Natural killer cell (primary cell): ENCODE measurements around the gene RPRD1B. TPM values are rescaled to one million over a fixed set of nuclear protein-coding genes. Genes with fewer than 3 reads are reported as not detected.

Experiments
- ATAC-seq, 3 donors: fragments of 150-1000 bp in 2 of 3; fragments of 200-7000 bp in 1 of 3; cut with Tn5 transposase; 1 replicate in 1 of 3; 2 replicates in 2 of 3; pipeline ENCODE4 v1.10.0; 2021; ENCODE audit warnings: mild to moderate bottlenecking in 2 of 3, moderate library complexity in 2 of 3
- DNase-seq, 2 donors: peaks; one replicate each; pipeline versions ENCODE4 v3.0.0 to v3.0.0-alpha.2; 2013 to 2021; ENCODE audit warnings: mixed read lengths in 1 of 2
- H3K27ac ChIP-seq: one replicate; pipeline ENCODE4 v1.5.1; 2013; ENCODE audit warnings: mild to moderate bottlenecking, low read length
- H3K27me3 ChIP-seq: one replicate; pipeline ENCODE4 v1.6.1; 2013; ENCODE audit warnings: low read length; ENCODE audit not compliant: control insufficient read depth, insufficient read depth
- H3K36me3 ChIP-seq: one replicate; pipeline ENCODE4 v1.6.1; 2013; ENCODE audit warnings: low read length; ENCODE audit not compliant: control insufficient read depth, insufficient read depth
- H3K4me1 ChIP-seq: one replicate; pipeline ENCODE4 v1.6.1; 2013; ENCODE audit warnings: low read length; ENCODE audit not compliant: control insufficient read depth, insufficient read depth
- H3K4me3 ChIP-seq: one replicate; pipeline ENCODE4 v1.5.1; 2013; ENCODE audit warnings: low read length
- H3K9me3 ChIP-seq: one replicate; pipeline ENCODE4 v1.6.1; 2013; ENCODE audit warnings: low read length; ENCODE audit not compliant: control insufficient read depth, insufficient read depth
- H3K27ac Mint-ChIP-seq, 2 donors: one replicate each; pipeline ENCODE4 v1.8.0; 2022; ENCODE audit warnings: mild to moderate bottlenecking in 2 of 2, mixed read lengths in 2 of 2, moderate library complexity in 1 of 2
- H3K27me3 Mint-ChIP-seq, 2 donors: one replicate each; pipeline ENCODE4 v1.8.0; 2022; ENCODE audit warnings: low read depth in 2 of 2, mixed read lengths in 2 of 2
- H3K36me3 Mint-ChIP-seq: one replicate; pipeline ENCODE4 v1.8.0; 2022; ENCODE audit warnings: mixed read lengths
- H3K4me1 Mint-ChIP-seq, 2 donors: one replicate each; pipeline ENCODE4 v1.8.0; 2022; ENCODE audit warnings: mixed read lengths in 2 of 2
- H3K4me3 Mint-ChIP-seq: one replicate; pipeline ENCODE4 v1.8.0; 2022; ENCODE audit warnings: mild to moderate bottlenecking, moderate library complexity, mixed read lengths
- H3K9me3 Mint-ChIP-seq, 2 donors: one replicate each; pipeline ENCODE4 v1.8.0; 2022; ENCODE audit warnings: mixed read lengths in 2 of 2
- CTCF ChIP-seq: fragments of 200-600 bp; IDR thresholded peaks from one replicate; pipeline ENCODE4 v1.8.0; 2022; ENCODE audit warnings: antibody characterized with exemption
- WGBS: methylation state at CpG from one replicate; pipeline ENCODE4 v1.1.7; 2013; ENCODE audit warnings: missing lambda C conversion rate; ENCODE audit not compliant: insufficient coverage; 5-methylcytosine and 5-hydroxymethylcytosine counted together
- intact Hi-C: fragments of 100-400 bp; cut with micrococcal nuclease; formaldehyde crosslinking; loops from one replicate; pipeline ENCODE4 v1.14.2; 2022
- total RNA-seq, 4 donors: library from RNA; stranded (reverse); fragments of 120-200 nt in 1 of 4; gene quantifications; one replicate each; pipeline versions ENCODE4 v1.2.3 to v1.2.4, GENCODE V29; 2013 to 2022

RPRD1B gene
- total RNA-seq, 3 donors from 2014 or later (not counting 1 experiment from before 2014, with no cell fraction given), result 75.8 to 87.3 (median 77.6) TPM

GRCh38 chr20:38062890-38063289, 29.3 kb downstream of the RPRD1B start:
- 96% methylated on average over 5 of the region's 5 CpGs for WGBS
- intact Hi-C loops, result no loop called here
- H3K9me3 Mint-ChIP-seq, result no peaks in the 10 kb centered on the region
- ATAC-seq (no peak), DNase-seq (no peak)
- H3K36me3 Mint-ChIP-seq, result no peaks in the 10 kb centered on the region
- no peak overlapping the region for H3K27ac Mint-ChIP-seq
- no peak overlapping the region for H3K4me3 Mint-ChIP-seq
- TF ChIP-seq CTCF, result no peak
- no peaks in the 10 kb centered on the region for H3K4me1 ChIP-seq
- no peaks in the 10 kb centered on the region for H3K27me3 Mint-ChIP-seq
- no peaks in the 10 kb centered on the region for H3K4me1 Mint-ChIP-seq
- H3K27ac ChIP-seq, result no peak overlapping the region
- no peak overlapping the region for H3K4me3 ChIP-seq
- peaks cover 82% of the 10 kb centered on the region for H3K36me3 ChIP-seq
- H3K27me3 ChIP-seq, result no peaks in the 10 kb centered on the region
- no peaks in the 10 kb centered on the region for H3K9me3 ChIP-seq

- no peaks in the 10 kb centered on the region for H3K9me3 ChIP-seq
- H3K36me3 ChIP-seq, result peaks cover 82% of the 10 kb centered on the region
- Mint-ChIP-seq H3K4me1 (peaks cover 0 to under 1% of the 10 kb centered on the region in 2 donors), H3K9me3 (no peaks in the 10 kb centered on the region), H3K27ac (no peak overlapping the region), H3K27me3 (no peaks in the 10 kb centered on the region), H3K36me3 (peaks cover 1% of the 10 kb centered on the region), H3K4me3 (no peak overlapping the region)
- 88% methylated on average over 5 of the region's 7 CpGs for whole genome bisulfite sequencing
- DNase-seq (no peak), ATAC-seq (no peak)
- H3K4me3 ChIP-seq, result no peak overlapping the region
- no peak for TF ChIP-seq CTCF
- intact Hi-C loops, result no loop called here
- no peaks in the 10 kb centered on the region for H3K4me1 ChIP-seq
- no peak overlapping the region for H3K27ac ChIP-seq
- no peaks in the 10 kb centered on the region for H3K27me3 ChIP-seq
These were observed 30.5 kb downstream of the RPRD1B start for GRCh38 chr20:38063911-38064530.

- H3K27ac Mint-ChIP-seq, result no peak overlapping the region
These were observed 32.3 kb downstream of the RPRD1B start for GRCh38 chr20:38065764-38066375.

More at GRCh38 chr20:38065764-38066375, 32.3 kb downstream of the RPRD1B start:
- no peaks in the 10 kb centered on the region for H3K9me3 Mint-ChIP-seq
- no peak overlapping the region for H3K4me3 ChIP-seq
- H3K27me3 ChIP-seq, result no peaks in the 10 kb centered on the region
- WGBS, result 96% methylated on average over 10 of the region's 10 CpGs
- H3K4me1 Mint-ChIP-seq, result peaks cover 0 to 4% of the 10 kb centered on the region in 2 donors
- peaks cover 13% of the 10 kb centered on the region for H3K36me3 Mint-ChIP-seq
- intact Hi-C loops, result no loop called here
- H3K4me3 Mint-ChIP-seq, result no peak overlapping the region
- TF ChIP-seq CTCF, result no peak
- no peak for ATAC-seq
- peaks cover 79% of the 10 kb centered on the region for H3K36me3 ChIP-seq
- H3K9me3 ChIP-seq, result no peaks in the 10 kb centered on the region
- H3K27ac ChIP-seq, result no peak overlapping the region
- no peak for DNase-seq
- H3K27me3 Mint-ChIP-seq, result no peaks in the 10 kb centered on the region
- H3K4me1 ChIP-seq, result no peaks in the 10 kb centered on the region
